HL-60 (cell line): ENCODE results near the gene NPFF.

Experiments used
- POLR2AphosphoS5 ChIP-seq: IDR thresholded peaks from 2 replicates; pipeline ENCODE4 v1.6.1; 2012; ENCODE audit warnings: low read depth
- TF ChIP-seq, protein P1 (sequence below): IDR thresholded peaks from one replicate; pipeline ENCODE4 v1.5.1; 2011; ENCODE audit warnings: low read length, control low read depth, inconsistent platforms; ENCODE audit not compliant: insufficient read depth

DNA sequence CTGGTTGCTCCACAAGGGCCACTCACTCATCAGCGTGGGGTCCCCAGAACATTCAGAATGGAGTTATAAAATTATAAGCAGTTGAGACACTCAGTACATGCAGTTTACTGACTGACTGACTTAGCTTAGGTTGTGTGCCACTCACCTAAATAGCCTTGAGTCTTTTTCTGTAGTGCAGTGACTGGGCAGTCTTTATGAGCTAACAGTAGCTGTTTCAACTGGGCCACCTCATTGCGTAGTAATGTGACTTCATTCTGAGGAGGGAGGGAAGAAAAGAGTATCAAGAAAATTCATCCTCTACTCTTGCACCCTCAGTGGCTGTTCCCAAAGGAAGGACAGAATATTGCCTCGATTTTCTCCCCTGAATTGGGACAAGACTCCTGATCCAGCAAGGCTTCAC lies 15.8 kb upstream of the NPFF start:
- TF ChIP-seq, protein P1, sequence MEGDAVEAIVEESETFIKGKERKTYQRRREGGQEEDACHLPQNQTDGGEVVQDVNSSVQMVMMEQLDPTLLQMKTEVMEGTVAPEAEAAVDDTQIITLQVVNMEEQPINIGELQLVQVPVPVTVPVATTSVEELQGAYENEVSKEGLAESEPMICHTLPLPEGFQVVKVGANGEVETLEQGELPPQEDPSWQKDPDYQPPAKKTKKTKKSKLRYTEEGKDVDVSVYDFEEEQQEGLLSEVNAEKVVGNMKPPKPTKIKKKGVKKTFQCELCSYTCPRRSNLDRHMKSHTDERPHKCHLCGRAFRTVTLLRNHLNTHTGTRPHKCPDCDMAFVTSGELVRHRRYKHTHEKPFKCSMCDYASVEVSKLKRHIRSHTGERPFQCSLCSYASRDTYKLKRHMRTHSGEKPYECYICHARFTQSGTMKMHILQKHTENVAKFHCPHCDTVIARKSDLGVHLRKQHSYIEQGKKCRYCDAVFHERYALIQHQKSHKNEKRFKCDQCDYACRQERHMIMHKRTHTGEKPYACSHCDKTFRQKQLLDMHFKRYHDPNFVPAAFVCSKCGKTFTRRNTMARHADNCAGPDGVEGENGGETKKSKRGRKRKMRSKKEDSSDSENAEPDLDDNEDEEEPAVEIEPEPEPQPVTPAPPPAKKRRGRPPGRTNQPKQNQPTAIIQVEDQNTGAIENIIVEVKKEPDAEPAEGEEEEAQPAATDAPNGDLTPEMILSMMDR = no peak
- TF ChIP-seq POLR2AphosphoS5 = no peak
